ENCODE results near the gene ITIH4.

ITIH4 gene

DNA sequence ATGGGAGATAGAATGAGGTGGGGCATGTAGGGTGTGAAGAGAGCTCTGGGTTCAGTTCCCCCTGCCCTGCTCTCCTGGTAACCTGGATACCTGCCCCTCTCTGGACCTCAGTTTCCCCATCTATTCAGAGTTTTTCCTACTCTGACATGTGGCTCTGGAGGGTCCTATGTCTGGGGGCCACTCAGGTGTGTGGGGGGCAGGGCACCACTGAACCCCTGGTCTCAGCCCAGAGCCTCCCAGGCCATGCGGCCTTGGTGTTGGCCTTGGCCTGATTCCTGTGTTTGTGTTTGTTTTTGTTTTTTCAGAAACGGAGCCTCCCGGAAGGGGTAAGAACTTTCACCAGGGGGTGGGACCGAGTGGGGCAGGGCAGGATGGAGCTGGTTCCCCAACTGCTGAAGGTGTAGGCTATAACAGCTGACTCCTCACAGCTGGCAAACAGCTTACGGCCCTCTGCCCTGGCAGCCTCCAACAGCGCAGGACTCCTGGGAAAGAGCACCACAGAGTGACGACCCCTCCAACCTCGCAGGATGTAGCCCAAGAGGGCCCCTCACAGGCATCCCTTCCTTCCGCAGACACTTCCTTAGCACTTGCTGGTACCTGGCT lies 35.1 kb downstream of the ITIH4 start:
- DNase-seq: no peak

DNA sequence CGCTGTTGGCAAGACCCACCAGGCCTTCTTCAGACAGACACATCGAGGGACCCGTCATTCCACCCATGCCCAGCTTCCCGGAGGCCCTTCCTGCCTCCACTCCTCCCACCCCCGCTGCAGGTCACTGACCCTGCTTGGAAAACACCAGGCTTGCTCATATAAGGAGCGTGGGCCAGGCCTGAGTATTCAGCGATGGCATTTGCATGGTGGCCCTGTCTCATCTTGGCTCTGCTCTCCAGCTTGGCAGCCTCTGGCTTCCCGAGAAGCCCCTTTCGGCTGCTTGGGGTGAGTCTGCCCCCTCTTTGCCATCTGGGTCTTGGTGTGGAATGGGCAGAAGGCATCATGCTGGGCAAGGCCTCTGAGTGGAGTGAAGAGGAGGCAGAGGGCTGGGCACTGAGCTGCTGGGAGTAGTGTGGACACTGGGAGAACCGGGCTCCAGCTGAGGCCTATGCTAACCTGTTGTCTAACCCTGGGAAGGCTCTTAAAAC lies 35.8 kb downstream of the ITIH4 start, which contains the start of gene ITIH3:
ITIH3 (plus strand) TSS at position 185 of the 488 bp plus-strand sequence; CDS start at position 193, 8 bp downstream.
- no peak for DNase-seq

DNA sequence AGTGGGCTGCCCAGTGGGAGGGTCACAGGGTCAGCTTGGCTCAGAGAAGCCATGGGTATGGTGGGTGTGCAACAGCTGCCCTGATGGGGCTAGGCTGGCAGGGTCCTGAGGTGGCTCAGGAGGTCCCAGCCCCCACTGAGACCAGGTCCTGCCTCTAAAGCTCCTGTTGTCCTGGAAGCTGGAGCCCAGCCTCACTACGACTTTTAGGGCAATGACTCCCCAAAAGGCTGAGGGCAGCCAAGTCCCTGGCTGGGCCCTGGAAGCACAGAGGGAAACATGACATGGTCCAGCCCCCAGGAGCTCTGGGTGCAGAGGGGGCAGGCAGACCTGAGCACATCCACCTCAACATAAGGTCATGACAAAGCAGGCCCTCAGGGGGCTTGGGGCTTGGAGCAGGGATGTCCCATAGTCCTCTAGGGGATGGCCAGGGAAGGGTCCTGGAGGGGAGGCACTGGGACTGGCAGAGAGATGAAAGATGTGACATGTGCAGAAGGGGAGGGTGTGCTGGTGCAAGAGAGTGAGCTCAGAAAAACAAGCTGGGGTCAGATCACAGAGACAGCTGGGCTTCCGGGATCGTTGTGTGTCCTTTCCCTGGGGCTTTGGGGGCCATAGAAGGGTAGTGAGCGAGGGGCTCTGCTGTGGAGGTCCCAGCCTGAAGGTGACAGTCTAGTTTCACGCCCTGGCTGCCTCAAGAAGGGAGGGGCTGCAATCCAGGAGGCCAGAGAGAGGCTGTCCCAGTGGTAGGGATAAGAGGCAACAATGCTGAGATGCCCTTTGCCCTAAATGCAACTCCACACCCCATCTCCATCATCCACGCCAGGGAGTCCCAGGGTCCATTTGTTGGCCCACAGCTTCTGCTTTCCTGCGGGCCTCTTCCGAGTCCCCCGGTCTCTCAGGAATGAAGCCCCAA lies 36.5 kb downstream of the ITIH4 start:
- no peak for DNase-seq

DNA sequence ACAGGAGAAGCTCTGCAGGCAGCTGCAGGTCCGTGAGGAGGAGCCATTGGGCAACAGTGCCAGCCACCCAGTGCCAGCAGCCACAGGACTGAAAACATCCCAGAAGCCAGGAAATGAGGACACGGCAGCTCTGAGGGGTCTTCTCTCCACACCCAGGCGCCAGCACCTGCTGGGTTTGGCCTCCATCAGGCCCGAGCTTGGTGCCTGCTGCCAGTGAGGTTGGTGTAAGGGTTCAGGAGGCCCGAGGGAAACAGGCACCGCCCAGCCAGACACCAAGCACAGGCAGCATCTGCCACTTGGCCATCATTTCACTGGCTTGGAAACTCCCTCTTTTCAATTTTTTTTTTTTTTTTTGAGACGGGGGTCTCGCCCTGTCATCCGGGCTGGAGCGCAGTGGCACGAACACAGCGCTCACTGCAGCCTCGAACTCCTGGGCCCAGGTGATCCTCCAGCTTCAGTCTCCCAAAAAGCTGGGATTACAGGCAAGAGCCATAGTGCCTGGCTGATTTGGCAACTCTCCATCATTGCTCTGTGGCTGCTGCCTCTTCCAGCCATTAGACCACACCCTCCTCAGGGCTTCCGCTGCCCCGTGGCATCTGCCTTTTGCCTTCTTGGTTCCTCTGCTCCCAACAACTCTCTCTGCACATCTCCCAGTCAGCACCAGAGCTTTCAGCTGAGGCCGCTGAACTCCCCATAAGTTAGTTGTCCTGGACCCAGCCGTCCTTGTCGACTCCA lies 37.3 kb downstream of the ITIH4 start:
- DNase-seq: no peak

DNA sequence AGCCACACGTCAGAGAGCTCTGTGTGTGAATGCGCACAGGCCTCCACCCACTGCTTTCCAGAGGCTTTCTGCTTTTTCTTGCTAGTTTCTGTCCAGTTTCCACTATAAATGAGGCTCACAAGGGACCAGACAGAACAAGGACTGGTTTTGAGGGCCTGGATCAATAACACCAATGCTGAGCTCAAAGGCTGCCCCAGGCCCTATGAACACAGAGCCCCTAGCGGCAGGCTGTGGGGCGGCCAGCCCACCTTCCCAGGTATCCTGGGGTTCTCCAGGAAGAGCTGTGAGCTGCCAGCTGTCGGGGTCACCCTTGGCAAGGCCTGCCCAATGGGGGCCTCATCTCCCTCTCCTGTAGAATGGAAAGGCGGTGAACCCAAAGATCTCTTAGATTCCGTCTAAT lies 38.1 kb downstream of the ITIH4 start:
- DNase-seq: no peak

DNA sequence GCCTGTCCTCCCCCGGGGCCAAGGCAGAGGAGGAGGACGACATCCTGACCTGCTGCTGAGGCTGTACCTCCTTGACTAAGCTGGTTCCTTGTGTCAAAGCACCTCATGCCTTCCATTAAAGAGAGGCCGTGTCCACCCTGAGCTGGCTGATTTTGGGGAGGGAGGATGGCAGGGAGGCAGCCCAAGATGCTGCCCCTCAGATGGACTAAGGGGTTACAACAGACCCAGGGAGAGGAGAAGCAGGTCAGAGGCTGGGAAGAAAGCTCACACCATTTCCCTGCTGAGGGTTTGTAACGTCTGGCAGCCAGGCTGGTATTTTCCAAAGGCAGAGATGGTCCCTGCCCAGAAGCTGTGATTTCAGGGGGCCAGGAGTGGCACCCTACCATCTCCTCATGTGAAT lies 38.5 kb downstream of the ITIH4 start:
- DNase-seq: no peak

DNA sequence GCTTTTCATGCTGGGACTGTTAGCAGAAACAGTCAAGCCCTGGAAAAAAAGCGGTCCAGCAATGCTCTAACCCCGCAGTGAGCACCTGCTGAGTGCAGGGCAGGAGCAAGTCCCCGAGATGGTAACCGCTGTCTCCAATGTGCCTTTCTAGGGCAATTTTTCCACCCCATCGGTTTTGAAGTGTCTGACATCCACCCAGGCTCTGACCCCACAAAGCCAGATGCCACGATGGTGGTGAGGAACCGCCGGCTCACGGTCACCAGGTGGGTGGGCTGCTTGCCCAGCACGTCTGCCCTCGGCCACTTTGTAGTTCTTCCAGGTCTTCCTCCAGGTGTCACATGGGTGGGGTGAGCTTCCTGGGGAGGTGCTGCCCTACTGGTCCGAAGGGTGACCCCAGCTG lies 39.1 kb downstream of the ITIH4 start:
- DNase-seq: no peak

DNA sequence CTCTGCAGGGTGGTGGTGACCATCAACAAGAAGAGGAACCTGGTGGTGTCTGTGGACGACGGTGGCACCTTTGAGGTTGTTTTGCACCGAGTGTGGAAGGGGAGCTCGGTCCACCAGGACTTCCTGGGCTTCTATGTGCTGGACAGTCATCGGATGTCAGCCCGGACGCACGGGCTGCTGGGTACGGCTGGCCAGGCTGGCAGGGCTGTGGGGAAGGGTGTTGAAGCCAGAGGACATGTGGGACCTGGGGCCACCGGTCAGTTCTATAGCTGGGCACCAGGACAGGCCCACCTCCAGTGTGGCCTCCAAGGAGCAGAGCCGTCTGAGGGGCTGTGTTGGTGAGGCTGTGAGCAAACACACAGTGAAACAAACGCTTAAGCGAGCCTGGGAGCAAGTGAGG lies 39.7 kb downstream of the ITIH4 start:
- no peak for DNase-seq

DNA sequence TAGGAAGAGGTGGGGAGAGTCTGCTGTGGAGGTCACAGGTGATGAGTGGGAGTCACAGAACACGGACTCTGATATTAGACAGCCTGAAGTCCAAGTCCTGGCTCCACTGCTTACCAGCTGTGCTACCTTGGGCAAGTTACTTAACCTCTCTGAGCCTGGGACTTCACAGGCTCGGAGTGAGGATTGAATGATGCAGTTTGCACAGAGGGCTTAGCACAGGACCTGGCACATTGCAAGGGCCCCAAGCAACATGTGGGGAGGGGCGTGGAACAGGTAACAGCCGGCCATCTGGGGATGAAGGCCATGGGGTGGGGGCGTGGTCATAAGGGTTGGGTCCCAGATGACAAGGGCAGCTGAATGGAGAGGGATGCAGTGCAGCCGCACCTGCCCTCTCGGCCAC lies 40.1 kb downstream of the ITIH4 start:
- no peak for DNase-seq

DNA sequence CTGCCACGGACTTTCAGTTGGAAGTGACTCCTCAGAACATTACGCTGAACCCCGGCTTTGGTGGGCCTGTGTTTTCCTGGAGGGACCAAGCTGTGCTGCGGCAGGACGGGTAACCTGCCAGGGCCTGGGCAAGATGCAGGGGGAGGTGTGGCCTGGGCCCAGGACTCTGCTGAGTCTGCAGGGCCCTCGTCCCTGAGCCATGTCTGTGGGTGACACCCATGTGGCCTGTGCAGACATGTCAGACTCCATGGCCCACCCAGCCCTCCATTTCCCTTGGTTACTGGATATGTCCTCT lies 40.8 kb downstream of the ITIH4 start:
- DNase-seq: no peak

DNA sequence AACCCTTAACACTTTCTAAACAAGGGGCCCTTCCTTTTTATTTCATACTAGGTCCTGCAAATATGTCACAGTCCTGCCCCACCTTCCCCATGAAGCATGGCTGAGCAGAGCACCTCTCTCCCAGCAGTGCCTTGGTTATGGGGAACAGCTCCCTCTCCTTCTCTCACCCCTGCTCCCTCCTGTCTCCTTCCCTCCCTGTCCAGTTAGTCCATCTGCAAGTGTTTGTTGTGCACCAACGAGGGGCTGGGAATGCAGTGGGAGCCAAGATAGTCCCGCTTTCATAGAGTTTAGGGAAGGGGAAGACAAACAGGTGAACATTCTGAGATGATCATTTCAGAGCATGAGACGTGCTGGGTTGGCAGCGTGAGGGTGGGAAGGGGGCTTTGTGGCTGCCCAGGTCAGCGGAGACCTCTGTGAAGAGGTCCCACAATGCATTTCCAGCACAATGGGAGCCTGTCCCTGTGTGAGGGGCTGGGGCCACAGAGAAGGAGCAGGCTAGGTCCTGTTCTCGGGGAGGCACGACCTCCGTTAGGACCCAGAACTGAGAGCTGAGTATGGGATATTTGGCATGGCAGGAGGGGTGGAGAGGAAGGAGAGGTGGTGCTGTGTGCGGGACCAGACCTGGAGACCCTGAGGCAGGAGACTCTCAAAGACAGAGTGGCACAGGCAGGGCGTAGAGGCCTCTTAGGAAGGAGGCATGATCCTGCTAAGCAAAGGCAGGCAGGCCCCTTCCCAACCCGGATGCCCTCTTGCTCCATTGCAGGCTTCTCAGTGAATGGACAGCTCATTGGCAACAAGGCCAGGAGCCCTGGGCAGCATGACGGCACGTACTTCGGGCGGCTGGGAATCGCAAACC lies 41.4 kb downstream of the ITIH4 start:
- no peak for DNase-seq

DNA sequence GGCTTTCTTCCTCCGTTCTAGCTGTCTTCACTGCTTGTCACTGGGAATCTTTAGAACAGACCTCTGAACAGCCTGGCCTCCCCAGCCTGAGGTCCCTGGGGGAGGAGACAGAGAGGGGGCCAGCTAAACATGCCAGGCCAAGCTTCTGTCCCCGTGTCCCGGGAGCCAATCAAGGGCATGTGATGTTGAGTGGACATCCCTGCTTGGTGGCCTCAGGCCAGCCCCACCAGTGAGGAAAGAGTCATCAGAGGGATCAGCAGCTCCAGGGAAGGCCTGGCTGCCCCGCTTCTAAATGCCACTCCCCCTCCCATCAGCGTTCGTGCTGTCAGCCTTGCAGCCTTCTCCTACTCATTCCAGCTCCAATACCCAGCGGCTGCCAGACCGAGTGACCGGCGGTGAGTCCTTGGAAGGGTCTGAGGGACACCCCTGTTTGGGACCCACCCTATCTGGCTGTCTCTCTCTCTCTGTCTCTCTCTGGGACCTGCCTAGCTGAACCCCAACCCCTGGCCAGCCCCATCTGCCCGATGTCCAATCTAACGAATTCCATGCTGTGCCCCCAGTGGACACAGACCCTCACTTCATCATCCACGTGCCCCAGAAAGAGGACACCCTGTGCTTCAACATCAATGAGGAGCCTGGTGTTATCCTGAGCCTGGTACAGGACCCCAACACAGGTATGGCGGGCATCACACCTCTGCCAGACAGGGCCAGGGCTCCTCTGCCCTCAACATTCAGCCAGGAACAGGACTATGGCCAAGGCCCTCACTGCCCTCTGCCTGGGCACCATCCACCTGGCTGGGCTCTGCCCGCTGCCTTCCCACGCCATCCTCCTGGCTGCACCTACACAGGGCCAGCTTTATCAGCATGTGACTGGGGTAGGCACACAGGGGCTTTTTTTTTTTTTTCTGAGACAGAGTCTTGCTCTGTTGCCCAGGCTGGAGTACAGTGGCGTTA lies 42.5 kb downstream of the ITIH4 start:
- DNase-seq: no peak

DNA sequence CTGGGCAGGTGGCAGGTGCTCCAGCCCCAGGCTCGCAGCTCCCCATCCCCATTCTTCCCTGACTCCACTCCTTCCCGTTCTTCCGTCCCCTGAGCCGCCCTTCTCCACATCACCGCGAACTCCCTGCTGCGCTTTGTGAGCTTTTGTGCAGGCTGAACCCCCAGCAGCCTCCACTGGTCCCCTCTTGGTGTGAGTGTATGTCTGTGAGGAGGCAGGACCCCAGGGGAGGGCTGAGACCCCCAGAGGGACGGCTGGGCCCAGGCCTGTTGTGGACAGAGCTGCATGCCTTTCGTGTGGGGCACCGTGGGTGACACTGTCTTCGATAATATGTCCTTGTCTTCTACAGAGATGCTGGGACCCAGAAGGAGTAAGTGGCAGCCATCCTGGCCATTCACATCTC lies 43.2 kb downstream of the ITIH4 start:
- DNase-seq: no peak

DNA sequence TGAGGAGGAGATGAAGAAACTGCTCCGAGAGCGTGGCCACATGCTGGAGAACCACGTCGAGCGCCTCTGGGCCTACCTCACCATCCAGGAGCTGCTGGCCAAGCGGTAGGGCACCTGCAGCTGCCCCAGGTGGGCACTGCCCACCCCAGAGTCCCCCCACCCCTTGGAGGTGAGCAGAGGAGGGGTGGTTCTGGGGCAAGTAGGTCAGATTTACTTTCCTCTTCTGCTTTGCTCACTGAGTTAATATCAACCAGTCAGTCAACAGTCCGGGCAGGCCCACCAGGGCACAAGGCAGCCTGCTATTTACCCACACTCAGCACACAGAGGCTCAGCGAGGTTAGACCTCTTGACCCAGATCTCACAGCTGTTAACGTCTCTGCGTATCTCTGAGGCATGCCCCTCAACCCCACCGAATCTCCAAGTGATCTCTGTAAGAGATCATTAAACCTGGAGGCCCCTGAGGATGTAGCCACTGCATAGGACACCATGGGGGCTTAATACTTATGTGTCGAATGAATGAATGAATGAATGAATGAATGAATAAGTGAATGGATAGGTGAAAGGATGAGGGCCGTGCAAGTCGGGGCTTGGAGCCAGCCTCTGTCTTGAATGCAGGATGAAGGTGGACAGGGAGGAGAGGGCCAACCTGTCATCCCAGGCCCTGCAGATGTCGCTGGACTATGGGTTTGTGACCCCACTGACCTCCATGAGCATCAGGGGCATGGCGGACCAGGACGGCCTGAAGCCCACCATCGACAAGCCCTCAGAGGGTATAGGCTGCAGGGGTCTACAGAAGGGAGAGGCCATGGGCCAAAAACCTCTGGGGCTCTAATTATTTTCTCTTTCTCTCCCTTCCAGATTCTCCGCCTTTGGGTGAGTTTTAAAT lies 43.9 kb downstream of the ITIH4 start:
- no peak for DNase-seq

DNA sequence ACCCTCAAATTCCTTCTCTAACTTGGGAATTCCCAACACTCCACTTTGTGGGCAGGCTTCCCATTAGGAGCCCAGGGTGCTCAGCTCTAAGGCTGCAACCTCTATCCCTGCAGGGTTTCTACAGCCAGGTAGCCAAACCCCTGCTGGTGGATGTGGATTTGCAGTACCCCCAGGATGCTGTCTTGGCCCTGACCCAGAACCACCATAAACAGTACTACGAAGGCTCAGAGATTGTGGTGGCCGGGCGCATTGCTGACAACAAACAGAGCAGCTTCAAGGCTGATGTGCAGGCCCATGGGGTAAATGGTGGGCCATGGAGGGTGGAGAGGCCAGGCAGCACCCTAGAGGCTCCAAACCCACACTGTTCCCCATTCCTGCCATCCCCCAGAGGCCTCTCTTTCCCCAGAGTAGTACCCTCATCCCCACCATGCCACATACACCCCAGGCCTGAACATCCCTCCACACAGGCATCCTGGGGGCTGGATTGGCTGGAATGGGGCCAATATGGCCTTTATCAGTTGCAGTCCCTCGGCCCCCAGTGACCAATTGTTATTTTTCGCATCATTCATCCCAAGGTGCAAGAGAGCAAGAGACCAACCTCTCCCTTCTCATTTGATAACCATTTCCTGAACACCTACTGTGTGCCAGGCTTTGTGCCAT lies 45.4 kb downstream of the ITIH4 start:
- DNase-seq: no peak

DNA sequence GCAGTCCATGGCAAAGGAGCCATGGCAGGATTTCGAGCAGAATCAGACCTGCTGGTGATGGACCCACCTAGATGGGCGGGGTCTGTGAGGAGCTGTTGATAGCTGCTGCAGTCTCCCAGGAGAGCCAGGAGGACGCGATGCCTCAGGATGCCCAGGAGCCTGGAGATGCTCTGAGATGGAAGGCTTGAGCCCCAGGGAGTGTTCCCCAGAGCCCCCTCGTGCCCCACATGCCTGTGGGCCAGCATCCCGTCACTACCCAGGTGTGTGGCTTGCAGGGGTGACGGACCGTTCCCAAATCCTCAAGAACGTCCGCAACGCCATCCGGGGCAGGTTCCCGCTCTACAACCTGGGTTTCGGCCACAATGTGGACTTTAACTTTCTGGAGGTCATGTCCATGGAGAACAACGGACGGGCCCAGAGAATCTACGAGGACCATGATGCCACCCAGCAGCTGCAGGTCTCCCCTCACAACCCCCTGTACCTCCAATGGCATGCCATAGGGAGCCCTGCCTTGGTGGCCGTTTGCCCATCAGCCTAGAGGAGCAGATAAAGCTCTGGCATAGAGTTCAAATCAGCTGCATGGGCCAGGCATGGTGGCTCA lies 46.4 kb downstream of the ITIH4 start:
- no peak for DNase-seq

DNA sequence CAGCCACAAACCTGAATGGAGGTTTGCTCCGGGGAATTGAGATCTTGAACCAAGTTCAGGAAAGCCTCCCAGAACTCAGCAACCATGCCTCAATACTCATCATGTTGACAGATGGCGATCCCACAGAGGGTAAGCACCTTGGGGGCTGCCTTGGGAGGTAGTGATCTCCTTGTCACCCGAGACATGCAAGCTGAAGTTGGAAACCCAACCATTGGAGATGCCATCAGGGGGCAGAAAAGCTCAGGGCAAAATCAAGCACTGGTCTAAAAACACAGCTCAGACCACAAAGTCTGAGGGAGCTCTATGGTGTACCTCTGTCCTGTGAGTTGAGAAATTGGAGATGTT lies 47.3 kb downstream of the ITIH4 start:
- no peak for DNase-seq

DNA sequence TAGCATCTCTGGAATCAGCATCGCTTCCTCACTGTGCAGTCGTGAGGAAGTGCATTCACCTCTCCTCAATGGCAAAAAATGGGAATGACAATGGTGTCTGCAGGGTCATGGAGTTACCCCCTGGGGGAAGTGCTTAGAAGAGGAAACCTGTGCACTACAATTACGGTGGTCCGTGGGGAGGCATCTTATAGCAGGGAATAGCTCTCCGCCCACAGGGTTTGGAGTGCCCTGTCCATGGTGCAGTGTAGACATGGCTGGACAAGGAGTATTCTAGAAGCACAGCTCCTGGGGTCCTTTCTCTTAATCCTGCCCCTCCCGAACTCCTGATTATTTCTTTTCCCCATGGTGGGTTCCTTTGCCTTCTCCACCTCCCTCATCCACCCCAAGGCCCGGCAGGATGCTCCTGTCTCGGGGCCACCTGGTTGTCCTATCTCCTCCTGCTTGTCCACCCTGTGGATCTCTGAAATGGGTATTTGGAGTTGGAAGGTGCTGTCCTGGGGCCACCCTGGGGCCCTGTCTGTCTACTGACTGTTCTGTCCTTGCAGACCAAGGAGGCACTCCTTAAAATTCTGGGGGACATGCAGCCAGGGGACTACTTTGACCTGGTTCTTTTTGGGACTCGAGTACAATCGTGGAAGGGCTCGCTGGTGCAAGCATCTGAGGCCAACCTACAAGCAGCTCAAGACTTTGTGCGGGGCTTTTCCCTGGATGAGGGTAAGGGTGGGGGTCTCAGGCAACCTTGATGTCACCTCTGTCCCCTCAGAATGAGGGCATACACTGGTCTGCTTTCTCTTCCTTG lies 47.9 kb downstream of the ITIH4 start:
- no peak for DNase-seq

DNA sequence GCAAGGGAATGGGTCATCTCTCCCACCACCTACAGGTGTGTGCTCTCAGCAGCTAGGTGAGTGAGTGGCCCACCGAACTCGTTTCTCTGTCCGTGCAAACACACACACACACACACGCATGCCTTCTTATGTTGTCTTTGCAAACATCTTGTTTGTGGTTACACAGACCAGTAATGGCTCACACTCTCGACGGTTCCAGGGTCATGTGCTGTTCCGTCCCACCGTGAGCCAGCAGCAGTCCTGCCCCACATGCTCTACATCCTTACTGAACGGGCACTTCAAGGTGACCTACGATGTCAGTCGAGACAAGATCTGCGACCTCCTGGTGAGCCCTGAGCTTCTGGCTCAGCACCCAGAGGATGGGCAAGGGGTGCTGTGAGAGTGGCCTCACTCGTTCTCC lies 48.7 kb downstream of the ITIH4 start:
- no peak for DNase-seq

Data from NCI-H2107 (cell line).